Fibroblast of pulmonary artery (primary cell): Measurements from ENCODE around the gene ESR1.
"Not testable (repeated sequence)": the region's sequence is repeated elsewhere in the genome, so short reads cannot be mapped to it uniquely, and the experiment has no call there.

Experiments used
- DNase-seq: peaks from one replicate; pipeline ENCODE4 v3.0.0-alpha.2; 2010; ENCODE audit warnings: low read depth
- H3K4me3 ChIP-seq: replicated peaks from 2 replicates; pipeline ENCODE4 v1.5.1; 2011; ENCODE audit warnings: low read depth, mild to moderate bottlenecking, control low read depth, low read length, moderate library complexity
- TF ChIP-seq, protein P1 (sequence below): IDR thresholded peaks from 2 replicates; pipeline ENCODE4 v1.5.1; 2011; ENCODE audit warnings: mild to moderate bottlenecking, control low read depth, low read length, inconsistent platforms; ENCODE audit errors: missing control alignments

ESR1 gene

DNA sequence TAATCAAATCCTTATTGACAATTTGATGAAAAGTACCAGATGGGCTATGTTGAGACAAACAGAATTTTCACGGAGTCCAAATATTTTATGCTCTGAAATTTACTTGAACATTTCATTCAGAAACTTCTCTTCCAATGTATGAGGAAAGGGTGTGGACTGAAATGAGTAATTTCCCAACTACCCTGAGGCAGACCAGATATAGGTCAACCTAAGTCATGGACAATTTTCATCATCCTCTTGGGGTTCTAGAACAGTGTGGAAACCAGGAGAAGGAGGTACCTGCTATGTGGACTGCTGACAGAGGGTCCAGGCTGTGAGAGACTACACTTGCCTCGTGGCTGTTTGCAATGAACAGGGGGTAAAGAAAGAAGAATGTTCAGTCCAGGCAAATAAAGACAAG, 323.0 kb downstream of the ESR1 start:
- no peak overlapping the region for H3K4me3 ChIP-seq
- TF ChIP-seq, protein P1, sequence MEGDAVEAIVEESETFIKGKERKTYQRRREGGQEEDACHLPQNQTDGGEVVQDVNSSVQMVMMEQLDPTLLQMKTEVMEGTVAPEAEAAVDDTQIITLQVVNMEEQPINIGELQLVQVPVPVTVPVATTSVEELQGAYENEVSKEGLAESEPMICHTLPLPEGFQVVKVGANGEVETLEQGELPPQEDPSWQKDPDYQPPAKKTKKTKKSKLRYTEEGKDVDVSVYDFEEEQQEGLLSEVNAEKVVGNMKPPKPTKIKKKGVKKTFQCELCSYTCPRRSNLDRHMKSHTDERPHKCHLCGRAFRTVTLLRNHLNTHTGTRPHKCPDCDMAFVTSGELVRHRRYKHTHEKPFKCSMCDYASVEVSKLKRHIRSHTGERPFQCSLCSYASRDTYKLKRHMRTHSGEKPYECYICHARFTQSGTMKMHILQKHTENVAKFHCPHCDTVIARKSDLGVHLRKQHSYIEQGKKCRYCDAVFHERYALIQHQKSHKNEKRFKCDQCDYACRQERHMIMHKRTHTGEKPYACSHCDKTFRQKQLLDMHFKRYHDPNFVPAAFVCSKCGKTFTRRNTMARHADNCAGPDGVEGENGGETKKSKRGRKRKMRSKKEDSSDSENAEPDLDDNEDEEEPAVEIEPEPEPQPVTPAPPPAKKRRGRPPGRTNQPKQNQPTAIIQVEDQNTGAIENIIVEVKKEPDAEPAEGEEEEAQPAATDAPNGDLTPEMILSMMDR = no peak
- DNase-seq = no peak

DNA sequence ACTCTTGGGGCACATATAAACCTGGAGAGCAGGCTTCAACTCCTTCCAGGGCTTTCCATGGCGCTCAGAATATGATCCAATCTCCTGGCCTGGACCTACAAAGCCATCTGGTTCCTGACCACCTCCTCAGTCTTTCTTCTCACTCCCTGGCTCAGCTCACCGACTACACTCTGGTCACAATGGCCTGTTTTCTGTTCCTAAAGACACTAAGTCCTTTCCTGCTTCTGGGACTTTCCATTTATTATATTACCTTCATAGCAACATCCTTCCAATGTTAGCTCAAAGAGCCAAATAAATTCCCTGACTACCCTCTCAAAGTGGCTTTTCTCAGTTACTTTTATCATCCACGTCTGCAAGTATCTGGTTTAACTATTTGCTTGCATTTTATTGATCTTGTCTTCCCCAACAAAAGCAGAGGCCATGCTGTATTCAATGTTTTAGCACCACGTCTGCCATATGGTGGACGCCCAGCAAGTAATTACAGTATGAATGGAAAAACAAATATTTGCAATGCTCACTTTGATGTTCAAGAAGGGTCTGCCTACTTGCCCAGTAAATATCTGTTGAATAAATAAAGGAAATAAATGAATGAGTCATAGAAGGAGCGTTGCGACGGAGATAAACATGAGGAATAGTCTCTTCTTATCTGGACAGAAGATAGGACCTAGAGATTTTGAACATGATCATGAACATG, 328.4 kb downstream of the ESR1 start:
- TF ChIP-seq, protein P1 = no peak
- DNase-seq = no peak

DNA sequence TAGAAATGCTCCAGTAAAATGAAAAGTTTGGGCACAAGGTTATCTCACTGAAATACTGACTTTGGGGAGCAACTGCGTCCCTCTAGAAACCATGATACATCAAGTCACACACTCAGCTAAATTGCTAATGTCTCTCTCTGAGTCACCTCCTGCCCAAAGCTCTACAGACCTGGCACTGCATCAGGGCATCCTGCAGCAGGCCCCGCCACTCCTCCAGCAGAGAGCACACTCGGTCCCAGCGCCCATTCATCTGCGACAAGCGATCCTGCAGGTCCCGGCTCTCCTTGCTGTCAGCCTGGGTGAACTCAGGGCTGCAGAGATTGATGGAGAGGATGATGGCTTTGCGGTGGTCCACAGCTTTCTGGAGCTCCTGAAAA, 329.0 kb downstream of the ESR1 start:
- DNase-seq = no peak
- TF ChIP-seq, protein P1 = no peak
- no peak overlapping the region for H3K4me3 ChIP-seq

More for the DNA sequence above, 328.4 kb downstream of the ESR1 start:
- no peak overlapping the region for H3K4me3 ChIP-seq

DNA sequence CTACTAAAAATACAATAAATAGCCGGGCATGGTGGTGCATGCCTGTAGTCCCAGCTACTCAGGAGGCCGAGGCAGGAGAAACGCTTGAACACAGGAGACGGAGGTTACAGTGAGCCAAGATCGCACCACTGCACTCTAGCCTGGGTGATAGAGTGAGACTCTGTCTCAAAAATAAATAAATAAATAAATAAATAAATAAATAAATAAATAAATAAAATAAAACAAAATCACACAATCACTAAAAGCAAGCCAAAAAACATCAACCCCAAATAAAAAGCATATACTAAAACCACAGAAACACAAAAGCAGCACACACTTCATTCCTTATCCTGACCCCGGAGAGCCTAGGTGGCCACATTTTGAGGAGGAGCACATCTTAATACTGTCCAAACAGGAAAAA, 330.9 kb downstream of the ESR1 start:
- not testable (repeated sequence) for DNase-seq, H3K4me3 ChIP-seq

- DNase-seq = no peak
- no peak overlapping the region for H3K4me3 ChIP-seq
- TF ChIP-seq, protein P1 = no peak
These were observed 334.6 kb downstream of the ESR1 start for GRCh38 chr6:152142105-152142504.

- DNase-seq = no peak
- no peak overlapping the region for H3K4me3 ChIP-seq
- TF ChIP-seq, protein P1 = no peak
These were observed 335.9 kb downstream of the ESR1 start for GRCh38 chr6:152143359-152143758.

- no peak overlapping the region for H3K4me3 ChIP-seq
- TF ChIP-seq, protein P1 = no peak
- DNase-seq = peak; percentile 58
These were observed 338.9 kb downstream of the ESR1 start for GRCh38 chr6:152146385-152146784.
